Neuronal stem cell (in vitro differentiated cells): ENCODE results near the gene TSPAN6.

ENCODE experiments used
- DNase-seq: peaks from one replicate; pipeline ENCODE4 v3.0.0-alpha.2; 2013; ENCODE audit warnings: low spot score
- H2AFZ ChIP-seq: one replicate; pipeline ENCODE4 v1.6.1; 2013; ENCODE audit warnings: mild to moderate bottlenecking, low read length, inconsistent platforms
- H2AK5ac ChIP-seq: 2 replicates; pipeline ENCODE4 v1.6.1; 2013; ENCODE audit warnings: low read depth, mild to moderate bottlenecking, inconsistent platforms, low read length, moderate library complexity, mixed read lengths
- H2BK120ac ChIP-seq: 2 replicates; pipeline ENCODE4 v1.6.1; 2013; ENCODE audit warnings: low read depth, mild to moderate bottlenecking, inconsistent platforms, low read length, moderate library complexity, mixed read lengths
- H2BK12ac ChIP-seq: one replicate; pipeline ENCODE4 v1.6.1; 2013; ENCODE audit warnings: low read length, inconsistent platforms
- H2BK15ac ChIP-seq: 2 replicates; pipeline ENCODE4 v1.6.1; 2013; ENCODE audit warnings: mild to moderate bottlenecking, low read length, inconsistent platforms, mixed read lengths
- H2BK5ac ChIP-seq: one replicate; pipeline ENCODE4 v1.6.1; 2013; ENCODE audit warnings: inconsistent platforms, mild to moderate bottlenecking, low read length, moderate library complexity
- H3K14ac ChIP-seq: one replicate; pipeline ENCODE4 v1.6.1; 2013; ENCODE audit warnings: low read length, inconsistent platforms
- H3K18ac ChIP-seq: 2 replicates; pipeline ENCODE4 v1.6.1; 2013; ENCODE audit warnings: low read length, inconsistent platforms
- H3K23ac ChIP-seq: 2 replicates; pipeline ENCODE4 v1.6.1; 2013; ENCODE audit warnings: low read depth, mild to moderate bottlenecking, mixed read lengths, low read length, inconsistent platforms; ENCODE audit not compliant: poor library complexity
- H3K27ac ChIP-seq: replicated peaks from 3 replicates; pipeline ENCODE4 v1.5.1; 2013; ENCODE audit warnings: low read length, inconsistent platforms
- H3K27me3 ChIP-seq, 3 experiments: 2 replicates each; pipeline ENCODE4 v1.6.1; 2013; ENCODE audit warnings: low read length in 3 of 3, mild to moderate bottlenecking in 2 of 3, inconsistent platforms in 1 of 3, low read depth in 1 of 3, mixed read lengths in 1 of 3, moderate library complexity in 1 of 3; ENCODE audit not compliant: control insufficient read depth in 3 of 3, insufficient read depth in 3 of 3
- H3K36me3 ChIP-seq, 2 donors: replicated peaks in 1 of 2; 2 replicates each; pipeline ENCODE4 v1.6.1; 2013; ENCODE audit warnings: low read length in 2 of 2; ENCODE audit not compliant: control insufficient read depth in 2 of 2, insufficient read depth in 2 of 2
- H3K4ac ChIP-seq: 2 replicates; pipeline ENCODE4 v1.6.1; 2013; ENCODE audit warnings: inconsistent platforms, mild to moderate bottlenecking, low read length, moderate library complexity
- H3K4me1 ChIP-seq, 2 donors: 1 replicate in 1 of 2; 2 replicates in 1 of 2; pipeline ENCODE4 v1.6.1; 2013; ENCODE audit warnings: low read length in 2 of 2, low read depth in 1 of 2; ENCODE audit not compliant: control insufficient read depth in 2 of 2, insufficient read depth in 1 of 2
- H3K4me2 ChIP-seq: one replicate; pipeline ENCODE4 v1.6.1; 2013; ENCODE audit warnings: mild to moderate bottlenecking, low read length, inconsistent platforms; ENCODE audit not compliant: insufficient read depth, poor library complexity, severe bottlenecking
- H3K4me3 ChIP-seq, 2 donors: 2 replicates each; pipeline ENCODE4 v1.5.1; 2013; ENCODE audit warnings: low read length in 2 of 2, mild to moderate bottlenecking in 2 of 2, inconsistent platforms in 1 of 2, moderate library complexity in 1 of 2
- H3K79me1 ChIP-seq: one replicate; pipeline ENCODE4 v1.6.1; 2013; ENCODE audit warnings: low read depth, mild to moderate bottlenecking, inconsistent platforms, low read length, moderate library complexity
- H3K9ac ChIP-seq: one replicate; pipeline ENCODE4 v1.6.1; 2013; ENCODE audit warnings: mild to moderate bottlenecking, low read depth, low read length, inconsistent platforms; ENCODE audit not compliant: poor library complexity
- H3K9me3 ChIP-seq, 2 donors: replicated peaks in 1 of 2; 2 replicates each; pipeline versions ENCODE3 to v1.6.1; 2013; ENCODE audit warnings: low read length in 2 of 2, mild to moderate bottlenecking in 2 of 2, inconsistent platforms in 1 of 2, low read depth in 1 of 2, mixed read lengths in 1 of 2, moderate library complexity in 1 of 2; ENCODE audit not compliant: control insufficient read depth in 2 of 2, insufficient read depth in 1 of 2
- H4K8ac ChIP-seq: one replicate; pipeline ENCODE4 v1.6.1; 2013; ENCODE audit warnings: low read depth, mild to moderate bottlenecking, inconsistent platforms, low read length, moderate library complexity
- H4K91ac ChIP-seq: one replicate; pipeline ENCODE4 v1.6.1; 2013; ENCODE audit warnings: low read length, low read depth, mild to moderate bottlenecking, inconsistent platforms; ENCODE audit not compliant: poor library complexity
- WGBS, 2 donors: extraction: QIAGEN DNeasy Blood & Tissue Kit; methylation state at CpG; one replicate each; pipeline ENCODE4 v1.1.7; 2013; ENCODE audit warnings: missing lambda C conversion rate in 2 of 2, mixed read lengths in 1 of 2; ENCODE audit not compliant: insufficient read length in 2 of 2, insufficient replicate concordance in 1 of 2; ENCODE audit errors: extremely low coverage in 2 of 2; 5-methylcytosine and 5-hydroxymethylcytosine counted together

The TSPAN6 gene

DNA sequence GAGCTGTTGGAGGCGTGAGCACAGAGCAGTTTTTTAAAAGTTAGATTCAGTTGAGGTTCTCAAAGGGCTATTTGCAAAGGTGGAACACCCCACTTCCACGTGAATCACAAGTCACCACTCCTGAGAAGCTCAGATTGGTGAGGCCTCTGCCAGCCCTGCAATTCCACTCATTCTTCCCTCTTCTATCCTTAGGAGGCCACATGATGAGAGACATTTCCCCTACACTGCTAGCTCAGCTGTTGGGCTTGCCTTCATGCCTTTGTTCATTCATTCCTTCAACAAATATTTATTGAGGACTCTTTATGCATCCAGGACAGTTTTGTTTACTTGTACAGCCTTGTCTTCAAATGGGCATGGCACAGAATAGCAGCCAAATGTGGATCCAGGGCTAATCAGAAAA is 11.1 kb upstream of the TSPAN6 start:
- no peak overlapping the region for H3K4me3 ChIP-seq
- no peak for DNase-seq
- no peak overlapping the region for H2AK5ac ChIP-seq
- H3K27ac ChIP-seq = no peak overlapping the region
- H2BK12ac ChIP-seq = no peak overlapping the region
- no peaks in the 10 kb centered on the region for H3K36me3 ChIP-seq
- H3K9ac ChIP-seq = no peak overlapping the region
- H2BK15ac ChIP-seq = no peak overlapping the region
- H2BK5ac ChIP-seq = no peak overlapping the region
- no peak overlapping the region for H2BK120ac ChIP-seq
- no peaks in the 10 kb centered on the region for H3K9me3 ChIP-seq
- no peak overlapping the region for H3K14ac ChIP-seq
- peaks cover 0 to 8% (median 0%) of the 10 kb centered on the region in 3 experiments for H3K27me3 ChIP-seq
- no peak overlapping the region for H4K8ac ChIP-seq
- no peak overlapping the region for H4K91ac ChIP-seq
- H3K4me1 ChIP-seq = peaks cover 0 to 7% of the 10 kb centered on the region in 2 donors
- H2AFZ ChIP-seq = no peak overlapping the region
- no peaks in the 10 kb centered on the region for H3K79me1 ChIP-seq
- no peak overlapping the region for H3K18ac ChIP-seq
- WGBS, 2 donors = no CpG with 5 or more reads among the region's 2 CpGs
- H3K4me2 ChIP-seq = no peak overlapping the region
- no peak overlapping the region for H3K4ac ChIP-seq
- no peak overlapping the region for H3K23ac ChIP-seq

DNA sequence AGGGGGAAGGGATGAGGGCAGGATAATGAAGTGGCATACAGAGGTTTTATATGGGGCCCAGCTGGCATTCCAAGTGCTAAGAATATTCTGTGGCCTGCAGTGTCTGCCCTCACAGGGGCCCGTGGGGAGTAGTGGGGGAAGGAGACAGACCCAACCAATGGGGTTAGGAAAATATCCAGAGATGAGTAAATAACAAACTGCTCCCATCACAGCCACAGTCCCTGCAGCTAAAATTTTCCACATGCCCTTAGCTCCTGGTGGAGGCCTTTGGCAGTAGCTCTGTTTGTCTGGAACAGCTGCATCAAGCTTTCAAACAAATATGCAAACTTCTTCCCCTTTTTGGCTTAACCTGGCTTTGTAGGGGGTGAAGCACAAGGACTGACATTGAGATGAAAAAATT is 10.5 kb upstream of the TSPAN6 start:
- Histone ChIP-seq H3K27ac (no peak overlapping the region), H2BK120ac (no peak overlapping the region), H3K36me3 (no peaks in the 10 kb centered on the region), H4K91ac (no peak overlapping the region), H3K14ac (no peak overlapping the region), H2BK5ac (no peak overlapping the region), H3K4me1 (peaks cover 0 to 7% of the 10 kb centered on the region in 2 donors), H3K9ac (no peak overlapping the region), H3K23ac (no peak overlapping the region), H3K18ac (no peak overlapping the region), H3K4me3 (no peak overlapping the region), H3K79me1 (no peaks in the 10 kb centered on the region), H4K8ac (no peak overlapping the region), H2AFZ (no peak overlapping the region), H2AK5ac (no peak overlapping the region), H3K4ac (no peak overlapping the region), H2BK15ac (no peak overlapping the region), H3K9me3 (no peaks in the 10 kb centered on the region), H3K27me3 (peaks cover 0 to 8% (median 0%) of the 10 kb centered on the region in 3 experiments), H2BK12ac (no peak overlapping the region), H3K4me2 (no peak overlapping the region)
- DNase-seq = no peak
- WGBS, 2 donors = no CpG with 5 or more reads among the region's 1 CpG

DNA sequence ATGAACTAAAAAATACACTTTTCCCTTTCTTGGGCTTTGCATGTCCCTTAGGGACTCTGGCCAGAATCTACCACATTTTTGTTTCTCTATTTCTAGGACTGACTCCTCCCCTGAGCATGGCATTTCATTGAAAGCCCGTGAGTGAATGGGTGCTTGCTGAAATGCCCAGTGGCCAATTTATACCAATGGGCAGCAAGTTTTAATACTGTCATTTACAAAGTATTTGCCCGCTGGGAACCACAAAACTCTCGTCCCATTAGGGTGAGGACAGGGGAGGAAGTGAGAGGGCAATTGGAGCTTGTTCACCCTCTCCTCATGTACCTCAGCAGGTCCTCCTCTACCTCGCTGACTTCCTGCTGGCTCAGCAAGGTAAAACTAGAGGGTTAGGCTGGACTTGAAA is 8.5 kb upstream of the TSPAN6 start:
- H3K18ac ChIP-seq = no peak overlapping the region
- H3K4me3 ChIP-seq = no peak overlapping the region

DNA sequence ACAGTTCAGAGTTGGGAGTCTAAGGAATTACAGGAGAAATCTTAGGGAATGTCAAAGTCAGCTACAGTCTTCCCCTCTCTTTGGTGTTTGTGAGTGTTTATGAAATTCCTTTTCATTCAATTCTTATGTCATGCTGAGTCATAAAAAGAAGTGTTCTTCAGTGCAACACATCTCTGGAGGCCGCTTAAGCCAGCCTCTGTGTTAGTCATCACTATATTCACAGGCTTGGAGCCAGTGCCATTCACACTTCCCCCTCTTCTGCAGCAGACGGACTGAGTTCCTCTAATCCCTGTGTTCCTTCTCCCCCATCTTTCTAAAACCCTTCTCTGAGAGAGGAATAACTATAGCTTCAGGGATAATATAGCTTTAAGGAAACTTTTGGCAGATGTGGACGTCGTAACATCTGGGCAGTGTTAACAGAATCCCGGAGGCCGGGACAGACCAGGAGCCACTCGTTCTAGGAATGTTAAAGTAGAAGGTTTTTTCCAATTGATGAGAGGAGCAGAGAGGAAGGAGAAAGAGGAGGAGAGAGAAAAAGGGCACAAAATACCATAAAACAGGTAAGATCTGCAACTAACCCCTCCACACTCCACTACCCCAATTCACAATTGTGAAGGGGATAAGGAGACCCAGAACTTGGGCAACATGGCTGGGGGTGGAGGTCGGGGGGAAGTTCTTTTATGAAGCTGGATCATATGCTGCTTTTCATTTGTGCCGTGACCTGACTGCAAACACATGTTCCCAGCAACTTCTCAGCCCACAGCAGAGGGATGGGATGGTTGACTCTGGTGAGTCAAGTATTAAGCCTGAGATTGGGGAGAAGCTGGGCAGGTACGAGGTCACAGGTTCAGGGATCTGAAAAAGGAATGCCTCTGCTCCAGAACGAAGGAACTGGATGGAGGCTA is 7.6 kb upstream of the TSPAN6 start, which contains the start of gene SRPX2:
Gene SRPX2, plus strand, starts transcription at position 244 of the 905 bp plus-strand sequence. CDS start 2,124 bp downstream, outside the sequence.
- no peak within 1 kb of the TSS for H3K4ac ChIP-seq
- DNase-seq = no peak
- no peak within 1 kb of the TSS for H3K23ac ChIP-seq
- no peak within 1 kb of the TSS for H3K14ac ChIP-seq
- no peak within 1 kb of the TSS for H2BK15ac ChIP-seq
- no peak within 1 kb of the TSS for H3K18ac ChIP-seq
- no CpG with 5 or more reads among the region's 11 CpGs for WGBS, 2 donors
- no peak within 1 kb of the TSS for H2BK120ac ChIP-seq
- no peak within 1 kb of the TSS for H2BK5ac ChIP-seq
- H2AK5ac ChIP-seq = no peak within 1 kb of the TSS
- H3K4me2 ChIP-seq = no peak within 1 kb of the TSS
- no peak within 1 kb of the TSS for H3K4me3 ChIP-seq
- H3K36me3 ChIP-seq = no peaks in the 10 kb centered on the region
- no peak within 1 kb of the TSS for H4K8ac ChIP-seq
- H3K9ac ChIP-seq = no peak within 1 kb of the TSS
- peaks cover 0 to 10% (median 0%) of the 10 kb centered on the region in 3 experiments for H3K27me3 ChIP-seq
- peaks cover 0 to 3% of the 10 kb centered on the region in 2 donors for H3K4me1 ChIP-seq
- no peaks in the 10 kb centered on the region for H3K9me3 ChIP-seq
- H2AFZ ChIP-seq = no peak within 1 kb of the TSS
- H4K91ac ChIP-seq = no peak within 1 kb of the TSS
- H3K27ac ChIP-seq = no peak within 1 kb of the TSS
- H3K79me1 ChIP-seq = no peaks in the 10 kb centered on the region
- no peak within 1 kb of the TSS for H2BK12ac ChIP-seq

More for the DNA sequence above, 8.5 kb upstream of the TSPAN6 start:
- no peak overlapping the region for H3K14ac ChIP-seq
- no peak overlapping the region for H2BK120ac ChIP-seq
- no peaks in the 10 kb centered on the region for H3K9me3 ChIP-seq
- no peak overlapping the region for H3K4ac ChIP-seq
- no CpG with 5 or more reads among the region's 4 CpGs for WGBS, 2 donors
- H2AK5ac ChIP-seq = no peak overlapping the region
- H3K9ac ChIP-seq = no peak overlapping the region
- peaks cover 0 to 8% (median 0%) of the 10 kb centered on the region in 3 experiments for H3K27me3 ChIP-seq
- H4K91ac ChIP-seq = no peak overlapping the region
- DNase-seq = no peak
- no peak overlapping the region for H2AFZ ChIP-seq
- H3K27ac ChIP-seq = no peak overlapping the region
- no peak overlapping the region for H2BK12ac ChIP-seq
- no peak overlapping the region for H4K8ac ChIP-seq
- no peak overlapping the region for H2BK15ac ChIP-seq
- no peaks in the 10 kb centered on the region for H3K36me3 ChIP-seq
- H2BK5ac ChIP-seq = no peak overlapping the region
- H3K4me1 ChIP-seq = peaks cover 0 to 7% of the 10 kb centered on the region in 2 donors
- no peak overlapping the region for H3K4me2 ChIP-seq
- H3K23ac ChIP-seq = no peak overlapping the region
- no peaks in the 10 kb centered on the region for H3K79me1 ChIP-seq
